Memory B cell (primary cell): ENCODE results near the gene METTL6.
A peak's percentile ranks its signal among the peaks of the same experiment; 100 is the strongest.

Source experiments
- ATAC-seq: fragments of 150-1000 bp; cut with Tn5 transposase; 2 replicates; pipeline ENCODE4 v1.10.0; 2021; ENCODE audit warnings: low read depth, mild to moderate bottlenecking, moderate library complexity
- DNase-seq, 2 donors: peaks; one replicate each; pipeline ENCODE4 v3.0.0; 2022; ENCODE audit warnings: low spot score in 2 of 2
- H3K27ac Mint-ChIP-seq: one replicate; pipeline ENCODE4 v1.8.0; 2022; ENCODE audit warnings: mild to moderate bottlenecking, moderate library complexity, mixed read lengths
- H3K27me3 Mint-ChIP-seq: one replicate; pipeline ENCODE4 v1.8.0; 2022; ENCODE audit warnings: mixed read lengths
- H3K36me3 Mint-ChIP-seq: one replicate; pipeline ENCODE4 v1.8.0; 2022; ENCODE audit warnings: mild to moderate bottlenecking, mixed read lengths
- H3K4me1 Mint-ChIP-seq: one replicate; pipeline ENCODE4 v1.8.0; 2022; ENCODE audit warnings: mixed read lengths
- H3K4me3 Mint-ChIP-seq: one replicate; pipeline ENCODE4 v1.8.0; 2022; ENCODE audit warnings: mild to moderate bottlenecking, moderate library complexity, mixed read lengths
- H3K9me3 Mint-ChIP-seq: one replicate; pipeline ENCODE4 v1.8.0; 2022; ENCODE audit warnings: mixed read lengths

Gene METTL6

GRCh38 chr3:15455756-15456155 is 28.4 kb upstream of the METTL6 start:
- Mint-ChIP-seq H3K27me3 (no peaks in the 10 kb centered on the region), H3K36me3 (peaks cover 2% of the 10 kb centered on the region), H3K4me1 (no peaks in the 10 kb centered on the region), H3K9me3 (peaks cover 1% of the 10 kb centered on the region), H3K27ac (no peak overlapping the region), H3K4me3 (no peak overlapping the region)
- ATAC-seq (no peak), DNase-seq (no peak)

GRCh38 chr3:15454965-15455364 is 27.6 kb upstream of the METTL6 start:
- H3K27ac Mint-ChIP-seq: no peak overlapping the region
- no peaks in the 10 kb centered on the region for H3K4me1 Mint-ChIP-seq
- H3K9me3 Mint-ChIP-seq: peaks cover 1% of the 10 kb centered on the region
- H3K4me3 Mint-ChIP-seq: no peak overlapping the region
- H3K27me3 Mint-ChIP-seq: no peaks in the 10 kb centered on the region
- DNase-seq (no peak), ATAC-seq (no peak)
- H3K36me3 Mint-ChIP-seq: peaks cover 5% of the 10 kb centered on the region

GRCh38 chr3:15453991-15454625 is 26.8 kb upstream of the METTL6 start:
- Mint-ChIP-seq H3K4me3 (no peak overlapping the region), H3K4me1 (no peaks in the 10 kb centered on the region), H3K9me3 (peaks cover 1% of the 10 kb centered on the region), H3K36me3 (peaks cover 5% of the 10 kb centered on the region), H3K27ac (no peak overlapping the region), H3K27me3 (no peaks in the 10 kb centered on the region)
- ATAC-seq: no peak
- no peak for DNase-seq

- Mint-ChIP-seq H3K36me3 (peaks cover 5% of the 10 kb centered on the region), H3K27me3 (no peaks in the 10 kb centered on the region), H3K27ac (no peak overlapping the region), H3K4me1 (no peaks in the 10 kb centered on the region), H3K4me3 (no peak overlapping the region), H3K9me3 (peaks cover 1% of the 10 kb centered on the region)
- no peak for ATAC-seq
- DNase-seq: no peak
Measured at GRCh38 chr3:15453501-15453900, 26.2 kb upstream of the METTL6 start.

GRCh38 chr3:15452961-15453360 is 25.6 kb upstream of the METTL6 start:
- Mint-ChIP-seq H3K36me3 (peaks cover 3% of the 10 kb centered on the region), H3K4me1 (no peaks in the 10 kb centered on the region), H3K27me3 (no peaks in the 10 kb centered on the region), H3K4me3 (no peak overlapping the region), H3K9me3 (no peaks in the 10 kb centered on the region), H3K27ac (no peak overlapping the region)
- DNase-seq: no peak
- ATAC-seq: no peak

- Mint-ChIP-seq H3K4me3 (no peak overlapping the region), H3K36me3 (peaks cover 3% of the 10 kb centered on the region), H3K27ac (no peak overlapping the region), H3K27me3 (no peaks in the 10 kb centered on the region), H3K4me1 (no peaks in the 10 kb centered on the region), H3K9me3 (no peaks in the 10 kb centered on the region)
- ATAC-seq: no peak
- DNase-seq: no peak
Measured at GRCh38 chr3:15452156-15452555, 24.8 kb upstream of the METTL6 start.

GRCh38 chr3:15451216-15452113 is 24.1 kb upstream of the METTL6 start:
- H3K27ac Mint-ChIP-seq: no peak overlapping the region
- no peak for DNase-seq
- H3K4me1 Mint-ChIP-seq: no peaks in the 10 kb centered on the region
- ATAC-seq: no peak
- no peaks in the 10 kb centered on the region for H3K27me3 Mint-ChIP-seq
- H3K36me3 Mint-ChIP-seq: peaks cover 3% of the 10 kb centered on the region
- H3K4me3 Mint-ChIP-seq: no peak overlapping the region
- no peaks in the 10 kb centered on the region for H3K9me3 Mint-ChIP-seq

- Mint-ChIP-seq H3K4me3 (no peak overlapping the region), H3K9me3 (no peaks in the 10 kb centered on the region), H3K4me1 (no peaks in the 10 kb centered on the region), H3K27me3 (no peaks in the 10 kb centered on the region), H3K36me3 (peaks cover 4% of the 10 kb centered on the region), H3K27ac (no peak overlapping the region)
- ATAC-seq (no peak), DNase-seq (no peak)
Measured at GRCh38 chr3:15450438-15451215, 23.3 kb upstream of the METTL6 start.

- no peak overlapping the region for H3K27ac Mint-ChIP-seq
- DNase-seq (no peak), ATAC-seq (no peak)
- no peaks in the 10 kb centered on the region for H3K27me3 Mint-ChIP-seq
- H3K36me3 Mint-ChIP-seq: peaks cover 6% of the 10 kb centered on the region
- H3K9me3 Mint-ChIP-seq: no peaks in the 10 kb centered on the region
- no peak overlapping the region for H3K4me3 Mint-ChIP-seq
- H3K4me1 Mint-ChIP-seq: no peaks in the 10 kb centered on the region
Measured at GRCh38 chr3:15449489-15450224, 22.3 kb upstream of the METTL6 start.

- DNase-seq (no peak), ATAC-seq (no peak)
- H3K4me1 Mint-ChIP-seq: no peaks in the 10 kb centered on the region
- H3K27ac Mint-ChIP-seq: peak overlapping the region; percentile 37
- no peaks in the 10 kb centered on the region for H3K9me3 Mint-ChIP-seq
- H3K36me3 Mint-ChIP-seq: peaks cover 26% of the 10 kb centered on the region
- no peak overlapping the region for H3K4me3 Mint-ChIP-seq
- no peaks in the 10 kb centered on the region for H3K27me3 Mint-ChIP-seq
Measured at GRCh38 chr3:15443826-15444524, 16.6 kb upstream of the METTL6 start.

GRCh38 chr3:15440891-15441290 is 13.5 kb upstream of the METTL6 start:
- H3K36me3 Mint-ChIP-seq: peaks cover 33% of the 10 kb centered on the region
- DNase-seq: no peak
- H3K4me1 Mint-ChIP-seq: no peaks in the 10 kb centered on the region
- H3K4me3 Mint-ChIP-seq: no peak overlapping the region
- ATAC-seq: no peak
- H3K27ac Mint-ChIP-seq: peak overlapping the region; percentile 37
- H3K27me3 Mint-ChIP-seq: no peaks in the 10 kb centered on the region
- no peaks in the 10 kb centered on the region for H3K9me3 Mint-ChIP-seq

GRCh38 chr3:15439476-15439875 is 12.1 kb upstream of the METTL6 start:
- H3K27ac Mint-ChIP-seq: no peak overlapping the region
- ATAC-seq (no peak), DNase-seq (no peak)
- no peaks in the 10 kb centered on the region for H3K9me3 Mint-ChIP-seq
- H3K36me3 Mint-ChIP-seq: peaks cover 34% of the 10 kb centered on the region
- H3K4me1 Mint-ChIP-seq: peaks cover 2% of the 10 kb centered on the region
- no peak overlapping the region for H3K4me3 Mint-ChIP-seq
- H3K27me3 Mint-ChIP-seq: no peaks in the 10 kb centered on the region

GRCh38 chr3:15438983-15439382 is 11.6 kb upstream of the METTL6 start:
- ATAC-seq: no peak

More at GRCh38 chr3:15438983-15439382, 11.6 kb upstream of the METTL6 start:
- Mint-ChIP-seq H3K9me3 (no peaks in the 10 kb centered on the region), H3K36me3 (peaks cover 34% of the 10 kb centered on the region), H3K27ac (no peak overlapping the region), H3K27me3 (no peaks in the 10 kb centered on the region), H3K4me1 (peaks cover 2% of the 10 kb centered on the region), H3K4me3 (no peak overlapping the region)
- no peak for DNase-seq
